Measurements from ENCODE around the gene CLNK. TPM values are rescaled to one million over a fixed set of nuclear protein-coding genes. Genes with fewer than 3 reads are reported as not detected.

Gene CLNK
- total RNA-seq, 1 donor from 2014 or later: not detected

DNA sequence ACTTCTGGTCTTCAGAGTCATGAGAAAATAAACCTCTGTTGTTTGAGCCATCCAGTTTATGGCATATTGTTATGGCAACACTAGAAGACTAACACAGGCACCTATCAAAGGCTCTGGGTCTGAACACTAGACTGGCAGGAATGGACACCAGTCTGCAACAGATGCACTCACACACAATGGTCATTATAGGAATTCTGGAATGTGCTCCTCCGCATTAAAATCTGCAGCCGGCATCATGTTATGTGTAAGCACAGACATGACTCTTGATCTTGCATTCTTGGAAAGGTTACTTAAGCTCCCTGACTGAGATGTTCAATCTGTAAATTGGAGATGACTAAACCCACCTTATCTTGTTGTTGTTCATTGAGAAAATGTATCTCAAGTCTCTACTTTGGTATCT lies 115.1 kb downstream of the CLNK start:
- H3K27me3 ChIP-seq: no peaks in the 10 kb centered on the region
- H3K4me3 ChIP-seq: no peak overlapping the region
- no peaks in the 10 kb centered on the region for H3K9me3 ChIP-seq
- H3K36me3 ChIP-seq: no peaks in the 10 kb centered on the region
- intact Hi-C loops (cut with DNase I): no loop called here
- no peaks in the 10 kb centered on the region for H3K4me1 ChIP-seq
- TF ChIP-seq, protein P1, sequence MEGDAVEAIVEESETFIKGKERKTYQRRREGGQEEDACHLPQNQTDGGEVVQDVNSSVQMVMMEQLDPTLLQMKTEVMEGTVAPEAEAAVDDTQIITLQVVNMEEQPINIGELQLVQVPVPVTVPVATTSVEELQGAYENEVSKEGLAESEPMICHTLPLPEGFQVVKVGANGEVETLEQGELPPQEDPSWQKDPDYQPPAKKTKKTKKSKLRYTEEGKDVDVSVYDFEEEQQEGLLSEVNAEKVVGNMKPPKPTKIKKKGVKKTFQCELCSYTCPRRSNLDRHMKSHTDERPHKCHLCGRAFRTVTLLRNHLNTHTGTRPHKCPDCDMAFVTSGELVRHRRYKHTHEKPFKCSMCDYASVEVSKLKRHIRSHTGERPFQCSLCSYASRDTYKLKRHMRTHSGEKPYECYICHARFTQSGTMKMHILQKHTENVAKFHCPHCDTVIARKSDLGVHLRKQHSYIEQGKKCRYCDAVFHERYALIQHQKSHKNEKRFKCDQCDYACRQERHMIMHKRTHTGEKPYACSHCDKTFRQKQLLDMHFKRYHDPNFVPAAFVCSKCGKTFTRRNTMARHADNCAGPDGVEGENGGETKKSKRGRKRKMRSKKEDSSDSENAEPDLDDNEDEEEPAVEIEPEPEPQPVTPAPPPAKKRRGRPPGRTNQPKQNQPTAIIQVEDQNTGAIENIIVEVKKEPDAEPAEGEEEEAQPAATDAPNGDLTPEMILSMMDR (IDR thresholded peaks at IDR 0.05): no peak
- no peak overlapping the region for H3K27ac ChIP-seq
- no peak for DNase-seq (ENCODE audit: low spot score in 2 of 2)

DNA sequence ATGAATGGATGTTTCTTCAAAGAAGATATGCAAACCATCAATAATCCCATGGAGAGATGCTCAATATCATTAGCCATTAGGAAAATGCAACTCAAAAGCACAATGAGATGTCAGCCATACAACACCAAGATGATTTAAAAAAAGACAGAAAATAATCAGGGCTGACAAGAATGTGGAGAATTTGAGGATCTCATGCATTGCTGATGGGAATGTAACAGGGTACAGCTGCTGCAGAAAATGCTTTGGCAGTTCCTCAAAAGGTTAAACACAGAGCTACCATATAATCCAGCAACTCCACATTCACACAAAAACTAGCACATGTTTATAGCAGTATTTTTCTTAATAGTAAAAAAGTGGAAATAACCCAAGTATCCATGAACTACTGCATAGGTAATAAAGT lies 116.8 kb downstream of the CLNK start:
- no peaks in the 10 kb centered on the region for H3K27me3 ChIP-seq
- no peaks in the 10 kb centered on the region for H3K4me1 ChIP-seq
- TF ChIP-seq, protein P1 (IDR thresholded peaks at IDR 0.05): no peak
- H3K9me3 ChIP-seq: no peaks in the 10 kb centered on the region
- intact Hi-C loops (cut with DNase I): no loop called here
- no peak overlapping the region for H3K27ac ChIP-seq
- no peaks in the 10 kb centered on the region for H3K36me3 ChIP-seq
- H3K4me3 ChIP-seq: no peak overlapping the region
- DNase-seq (ENCODE audit: low spot score in 2 of 2): no peak

DNA sequence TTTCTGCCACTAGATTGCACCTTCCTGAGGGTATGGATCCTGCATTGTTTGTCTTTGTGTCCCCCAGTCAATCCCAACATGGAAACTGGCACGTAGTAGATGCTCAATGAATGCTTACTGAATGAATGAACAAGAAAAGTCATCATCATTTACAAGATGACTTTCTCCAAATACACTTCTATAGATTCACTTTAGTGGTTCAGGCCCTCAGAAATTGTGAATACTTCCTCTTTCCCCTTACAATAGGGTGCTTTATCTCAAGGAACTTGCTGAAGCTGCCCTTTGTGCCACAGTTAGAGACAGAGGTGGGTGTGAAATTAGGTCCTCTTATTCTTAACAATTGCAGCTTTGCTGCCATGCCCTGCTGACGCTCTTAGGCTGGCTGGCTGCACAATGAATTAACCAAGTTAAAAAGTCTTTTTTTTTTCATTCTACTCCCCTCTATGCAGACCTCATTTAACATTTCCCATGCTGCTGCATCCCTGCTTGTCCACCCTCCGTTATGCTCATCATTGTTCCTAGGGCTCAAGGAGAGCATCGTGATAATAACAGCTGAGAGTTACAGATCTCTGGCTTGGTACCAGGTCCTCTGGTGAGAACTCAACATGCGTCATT lies 119.3 kb downstream of the CLNK start:
- Histone ChIP-seq H3K4me1 (no peaks in the 10 kb centered on the region), H3K4me3 (no peak overlapping the region), H3K36me3 (no peaks in the 10 kb centered on the region), H3K9me3 (no peaks in the 10 kb centered on the region), H3K27ac (no peak overlapping the region), H3K27me3 (no peaks in the 10 kb centered on the region)
- DNase-seq (ENCODE audit: low spot score in 2 of 2): no peak
- intact Hi-C loops (cut with DNase I): no loop called here
- TF ChIP-seq, protein P1 (IDR thresholded peaks at IDR 0.05): no peak

DNA sequence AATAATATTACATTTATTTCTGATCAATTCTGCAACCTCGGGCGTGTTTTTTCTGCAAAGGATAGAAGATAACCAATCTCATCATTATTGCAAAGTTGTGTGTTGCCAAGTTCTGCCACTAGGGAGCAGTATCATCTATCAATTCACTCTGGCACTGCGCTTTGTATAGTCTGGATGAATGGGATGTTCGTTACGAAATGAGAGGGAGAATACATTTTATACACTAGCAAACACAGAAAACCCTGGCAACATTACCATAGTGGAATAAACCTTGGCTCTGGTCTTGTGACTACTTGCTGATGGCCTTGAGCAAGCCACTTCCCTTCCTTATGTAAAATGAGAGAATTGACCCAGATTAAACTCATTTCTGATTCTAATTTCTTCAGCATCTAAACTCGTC lies 129.9 kb downstream of the CLNK start:
- intact Hi-C loops (cut with DNase I): loop anchor here (5.0 kb wide), 2 partner anchors 92 to 397 kb away; no protein-coding TSS in a partner anchor
- H3K4me1 ChIP-seq: no peaks in the 10 kb centered on the region
- H3K4me3 ChIP-seq: no peak overlapping the region
- H3K9me3 ChIP-seq: no peaks in the 10 kb centered on the region
- no peak overlapping the region for H3K27ac ChIP-seq
- DNase-seq (ENCODE audit: low spot score in 2 of 2): no peak
- H3K36me3 ChIP-seq: no peaks in the 10 kb centered on the region
- TF ChIP-seq, protein P1 (IDR thresholded peaks at IDR 0.05): peak in 2 of 3 experiments; percentile 61 to 64
- no peaks in the 10 kb centered on the region for H3K27me3 ChIP-seq

DNA sequence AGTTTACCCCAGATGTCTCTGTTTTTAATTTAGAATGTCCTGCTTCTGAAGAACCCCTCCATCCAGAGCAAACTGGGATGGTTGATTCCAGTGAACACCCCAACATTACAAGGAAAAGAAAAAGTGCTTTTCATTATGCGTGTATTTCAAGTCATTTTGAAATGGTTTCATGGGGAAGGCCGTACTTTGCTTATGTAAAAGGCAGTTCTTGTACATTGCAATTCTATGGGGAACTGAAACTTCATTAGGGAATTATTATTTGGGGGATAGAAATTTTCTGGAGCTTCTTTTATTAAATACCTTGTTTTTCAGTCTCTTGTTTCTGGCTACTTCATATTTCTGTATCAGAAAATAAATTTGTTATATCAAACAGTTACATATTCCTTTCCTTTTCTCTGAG lies 130.4 kb downstream of the CLNK start:
- no peak for DNase-seq (ENCODE audit: low spot score in 2 of 2)
- Histone ChIP-seq H3K4me1 (no peaks in the 10 kb centered on the region), H3K27me3 (no peaks in the 10 kb centered on the region), H3K4me3 (no peak overlapping the region), H3K9me3 (no peaks in the 10 kb centered on the region), H3K27ac (no peak overlapping the region), H3K36me3 (no peaks in the 10 kb centered on the region)
- TF ChIP-seq, protein P1 (IDR thresholded peaks at IDR 0.05): no peak
- intact Hi-C loops (cut with DNase I): loop anchor here (5.0 kb wide), 2 partner anchors 92 to 397 kb away; no protein-coding TSS in a partner anchor
